Stimulated activated CD4-positive, alpha-beta T cell treated with anti-CD3 and anti-CD28 coated beads, Interleukin-4, amount 100 ng/mL, for 48 hours (primary cell): Measurements from ENCODE around the gene ARPC1B.
"Not testable (repeated sequence)": the region's sequence is repeated elsewhere in the genome, so short reads cannot be mapped to it uniquely, and the experiment has no call there.

Source experiments
- DNase-seq, 2 donors: peaks; one replicate each; pipeline ENCODE4 v3.0.0-alpha.2; 2020; ENCODE audit warnings: low read depth in 2 of 2

The ARPC1B gene

GRCh38 chr7:99374111-99375064 lies at the start of gene ARPC1B:
Gene ARPC1B, plus strand, starts transcription at chr7:99374730. Its CDS starts 10,985 bp downstream, at chr7:99385715.
- DNase-seq: peak; percentile 80 to 90

GRCh38 chr7:99325001-99325493 lies 49.5 kb upstream of the ARPC1B start:
- no peak for DNase-seq

GRCh38 chr7:99325592-99326407 lies 48.7 kb upstream of the ARPC1B start, which contains the start of gene ARPC1A:
Gene ARPC1A, plus strand, starts transcription at chr7:99325898. Its CDS starts 7,456 bp downstream, at chr7:99333354.
- peak; percentile 87 to 88 for DNase-seq

- DNase-seq: no peak
These were observed 48.1 kb upstream of the ARPC1B start for GRCh38 chr7:99326408-99326782.

GRCh38 chr7:99330314-99330961 lies 44.1 kb upstream of the ARPC1B start:
- not testable (repeated sequence) for DNase-seq

GRCh38 chr7:99331002-99331401 lies 43.5 kb upstream of the ARPC1B start:
- no peak for DNase-seq

- no peak for DNase-seq
These were observed 34.9 kb upstream of the ARPC1B start for GRCh38 chr7:99339595-99339994.

GRCh38 chr7:99340659-99341058 lies 33.9 kb upstream of the ARPC1B start:
- no peak for DNase-seq

- DNase-seq: no peak
These were observed 30.4 kb upstream of the ARPC1B start for GRCh38 chr7:99344061-99344647.

GRCh38 chr7:99350641-99351040 lies 23.9 kb upstream of the ARPC1B start:
- not testable (repeated sequence) for DNase-seq

- DNase-seq: no peak
These were observed 22.3 kb upstream of the ARPC1B start for GRCh38 chr7:99352247-99352646.

GRCh38 chr7:99355098-99355497 lies 19.4 kb upstream of the ARPC1B start:
- DNase-seq: no peak

- DNase-seq: no peak
These were observed 16.6 kb upstream of the ARPC1B start for GRCh38 chr7:99357701-99358490.

GRCh38 chr7:99358521-99358920 lies 16.0 kb upstream of the ARPC1B start:
- DNase-seq: not testable (repeated sequence)

GRCh38 chr7:99359465-99360154 lies 14.9 kb upstream of the ARPC1B start:
- no peak for DNase-seq

- no peak for DNase-seq
These were observed 11.7 kb upstream of the ARPC1B start for GRCh38 chr7:99362801-99363200.

GRCh38 chr7:99363286-99363685 lies 11.2 kb upstream of the ARPC1B start:
- DNase-seq: no peak

- DNase-seq: peak in 1 of 2 donors; percentile 38
These were observed 9.0 kb upstream of the ARPC1B start for GRCh38 chr7:99365318-99366141.

GRCh38 chr7:99366646-99367045 lies 7.9 kb upstream of the ARPC1B start:
- no peak for DNase-seq
